Panc1 (cell line): Measurements from ENCODE around the gene RNPS1. TPM values are rescaled to one million over a fixed set of nuclear protein-coding genes. Genes with fewer than 3 reads are reported as not detected.

Experiments
- ATAC-seq: fragments of 200-7000 bp; cut with Tn5 transposase; 2 replicates; pipeline ENCODE4 v1.9.1; 2020; ENCODE audit warnings: mild to moderate bottlenecking, moderate library complexity
- BruUV-seq: library from RNA; stranded (reverse); fragments of 400-500 nt; replicated peaks from 2 replicates; lab custom pipeline; 2021; lab: Mats Ljungman, UMichigan
- CTCF ChIA-PET: fragments of 300-600 bp; sonication (Branson Sonifier 250); formaldehyde crosslinking; loops from one replicate; lab custom pipeline; 2022; ENCODE audit warnings: antibody characterized with exemption; lab: Charles Lee
- POLR2A ChIA-PET: fragments of 300-600 bp; sonication (Branson Sonifier 250); formaldehyde crosslinking; loops from one replicate; lab custom pipeline; 2022; ENCODE audit warnings: antibody characterized with exemption; lab: Charles Lee
- DNase-seq: peaks from one replicate; pipeline ENCODE4 v3.0.0-alpha.2; 2010; ENCODE audit warnings: low read depth, low spot score
- H3K27ac ChIP-seq: 2 replicates; pipeline ENCODE4 v1.5.1; 2011; ENCODE audit warnings: mild to moderate bottlenecking, low read length, inconsistent platforms
- H3K27me3 ChIP-seq: fragments of 200-500 bp; sonication (Bioruptor generic); 2 replicates; pipeline ENCODE4 v1.6.0; 2014; ENCODE audit warnings: low read length, inconsistent platforms; ENCODE audit not compliant: control insufficient read depth, insufficient read depth
- H3K36me3 ChIP-seq: fragments of 200-500 bp; sonication (Bioruptor generic); 2 replicates; pipeline ENCODE4 v1.5.1; 2014; ENCODE audit warnings: inconsistent platforms, mild to moderate bottlenecking, low read length, moderate library complexity; ENCODE audit not compliant: control insufficient read depth, insufficient read depth
- H3K4me1 ChIP-seq: 2 replicates; pipeline ENCODE4 v1.5.1; 2011; ENCODE audit warnings: inconsistent platforms, mild to moderate bottlenecking, low read length, moderate library complexity; ENCODE audit not compliant: control insufficient read depth, insufficient read depth
- H3K4me3 ChIP-seq, 2 experiments: 2 replicates each; pipeline ENCODE4 v1.5.1; 2011 to 2012; ENCODE audit warnings: low read depth in 2 of 2, low read length in 2 of 2, mild to moderate bottlenecking in 2 of 2, inconsistent platforms in 1 of 2, moderate library complexity in 1 of 2
- H3K9me3 ChIP-seq: fragments of 200-500 bp; sonication (Bioruptor generic); 2 replicates; pipeline ENCODE4 v1.5.1; 2014; ENCODE audit warnings: low read depth, mild to moderate bottlenecking, inconsistent platforms, low read length, moderate library complexity; ENCODE audit not compliant: control insufficient read depth, insufficient read depth
- CTCF ChIP-seq: fragments of 450-650 bp; IDR thresholded peaks from 2 replicates; pipeline ENCODE4 v1.5.1; 2017; ENCODE audit warnings: mild to moderate bottlenecking
- POLR2AphosphoS5 ChIP-seq: IDR thresholded peaks from 2 replicates; pipeline ENCODE4 v1.6.1; 2012; ENCODE audit warnings: mild to moderate bottlenecking, low read depth, low read length, moderate library complexity
- SIN3A ChIP-seq: IDR thresholded peaks from 2 replicates; pipeline ENCODE4 v1.6.1; 2012; ENCODE audit warnings: low read depth, mild to moderate bottlenecking, low read length, moderate library complexity, borderline replicate concordance; ENCODE audit not compliant: insufficient read depth
- TCF7L2 ChIP-seq: IDR thresholded peaks from 2 replicates; pipeline ENCODE4 v1.6.1; 2011; ENCODE audit warnings: mild to moderate bottlenecking, low read depth, low read length, inconsistent platforms
- in situ Hi-C: cut with HindIII; loops from 2 replicates; pipeline ENCODE4 v1.10.0; 2016; ENCODE audit warnings: low sequenced_read_pairs, low pct_unique_long_range_greater_than_20kb
- intact Hi-C: fragments of 100-400 bp; cut with micrococcal nuclease; formaldehyde crosslinking; loops from one replicate; pipeline ENCODE4 v1.10.0; 2022; ENCODE audit not compliant: unreplicated experiment
- total RNA-seq: library from RNA; stranded (reverse); gene quantifications from one replicate; pipeline ENCODE4 v1.2.1, GENCODE V29; 2021; ENCODE audit not compliant: unreplicated experiment
- TF ChIP-seq, protein P1 (sequence below), 2 experiments: IDR thresholded peaks; 2 replicates each; pipeline ENCODE4 v1.6.1; 2011 to 2012; ENCODE audit warnings: low read depth in 2 of 2, control low read depth in 1 of 2, low read length in 1 of 2, mild to moderate bottlenecking in 1 of 2, moderate library complexity in 1 of 2; ENCODE audit not compliant: insufficient read depth in 1 of 2

RNPS1 gene
- total RNA-seq, 1 experiment from 2014 or later: 249 TPM

DNA sequence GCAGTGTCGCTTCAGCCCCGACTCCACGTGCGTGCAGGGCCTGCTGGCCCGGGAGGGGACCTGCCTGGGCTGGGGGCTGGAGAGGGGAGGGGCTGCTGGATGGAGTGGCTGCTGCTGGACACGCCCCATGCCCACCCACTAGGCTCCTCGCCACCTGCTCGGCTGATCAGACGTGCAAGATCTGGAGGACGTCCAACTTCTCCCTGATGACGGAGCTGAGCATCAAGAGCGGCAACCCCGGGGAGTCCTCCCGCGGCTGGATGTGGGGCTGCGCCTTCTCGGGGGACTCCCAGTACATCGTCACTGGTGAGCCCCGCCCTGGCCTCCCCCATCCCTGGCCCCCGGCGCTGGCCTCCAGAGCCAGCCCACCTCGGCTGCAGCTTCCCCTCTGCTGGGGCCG lies 59.6 kb downstream of the RNPS1 start:
- BruUV-seq: no TSS peak
- H3K36me3 ChIP-seq: no peaks in the 10 kb centered on the region; the same call in 1 of the 2 replicates
- CTCF ChIA-PET: no interaction called here
- POLR2A ChIA-PET: interaction anchor here (0.5 kb wide), 1 partner anchor 769 kb away, joined by 10 read pairs; no protein-coding TSS in a partner anchor
- DNase-seq (no peak), ATAC-seq (no peak)
- intact Hi-C loops (no loop called here), in situ Hi-C loops (no loop called here)
- no peaks in the 10 kb centered on the region for H3K9me3 ChIP-seq
- H3K27me3 ChIP-seq: no peaks in the 10 kb centered on the region
- H3K4me3 ChIP-seq: no peak overlapping the region
- no peak overlapping the region for H3K27ac ChIP-seq
- H3K4me1 ChIP-seq: peaks cover 37% of the 10 kb centered on the region
- TF ChIP-seq POLR2AphosphoS5: no peak
- TF ChIP-seq TCF7L2: no peak
- TF ChIP-seq, protein P1, sequence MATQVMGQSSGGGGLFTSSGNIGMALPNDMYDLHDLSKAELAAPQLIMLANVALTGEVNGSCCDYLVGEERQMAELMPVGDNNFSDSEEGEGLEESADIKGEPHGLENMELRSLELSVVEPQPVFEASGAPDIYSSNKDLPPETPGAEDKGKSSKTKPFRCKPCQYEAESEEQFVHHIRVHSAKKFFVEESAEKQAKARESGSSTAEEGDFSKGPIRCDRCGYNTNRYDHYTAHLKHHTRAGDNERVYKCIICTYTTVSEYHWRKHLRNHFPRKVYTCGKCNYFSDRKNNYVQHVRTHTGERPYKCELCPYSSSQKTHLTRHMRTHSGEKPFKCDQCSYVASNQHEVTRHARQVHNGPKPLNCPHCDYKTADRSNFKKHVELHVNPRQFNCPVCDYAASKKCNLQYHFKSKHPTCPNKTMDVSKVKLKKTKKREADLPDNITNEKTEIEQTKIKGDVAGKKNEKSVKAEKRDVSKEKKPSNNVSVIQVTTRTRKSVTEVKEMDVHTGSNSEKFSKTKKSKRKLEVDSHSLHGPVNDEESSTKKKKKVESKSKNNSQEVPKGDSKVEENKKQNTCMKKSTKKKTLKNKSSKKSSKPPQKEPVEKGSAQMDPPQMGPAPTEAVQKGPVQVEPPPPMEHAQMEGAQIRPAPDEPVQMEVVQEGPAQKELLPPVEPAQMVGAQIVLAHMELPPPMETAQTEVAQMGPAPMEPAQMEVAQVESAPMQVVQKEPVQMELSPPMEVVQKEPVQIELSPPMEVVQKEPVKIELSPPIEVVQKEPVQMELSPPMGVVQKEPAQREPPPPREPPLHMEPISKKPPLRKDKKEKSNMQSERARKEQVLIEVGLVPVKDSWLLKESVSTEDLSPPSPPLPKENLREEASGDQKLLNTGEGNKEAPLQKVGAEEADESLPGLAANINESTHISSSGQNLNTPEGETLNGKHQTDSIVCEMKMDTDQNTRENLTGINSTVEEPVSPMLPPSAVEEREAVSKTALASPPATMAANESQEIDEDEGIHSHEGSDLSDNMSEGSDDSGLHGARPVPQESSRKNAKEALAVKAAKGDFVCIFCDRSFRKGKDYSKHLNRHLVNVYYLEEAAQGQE (IDR thresholded peaks at IDR 0.05; ENCODE audit: insufficient read depth in 1 of 2, low read depth in 2 of 2, low read length in 1 of 2): no peak
- no peak for TF ChIP-seq CTCF
- TF ChIP-seq SIN3A: no peak

- DNase-seq (no peak), ATAC-seq (no peak)
- H3K27me3 ChIP-seq: no peaks in the 10 kb centered on the region
- no peaks in the 10 kb centered on the region; the same call in 1 of the 2 replicates for H3K36me3 ChIP-seq
- ChIA-PET POLR2A (interaction anchor here (0.5 kb wide), 1 partner anchor 769 kb away, joined by 10 read pairs; no protein-coding TSS in a partner anchor), CTCF (no interaction called here)
- H3K4me3 ChIP-seq: no peak overlapping the region
- H3K27ac ChIP-seq: no peak overlapping the region
- H3K4me1 ChIP-seq: peaks cover 34% of the 10 kb centered on the region
- BruUV-seq: no TSS peak
- in situ Hi-C loops: no loop called here
- intact Hi-C loops: no loop called here
- no peak for TF ChIP-seq SIN3A
- TF ChIP-seq CTCF: no peak
- TF ChIP-seq TCF7L2: no peak
- TF ChIP-seq, protein P1 (IDR thresholded peaks at IDR 0.05; ENCODE audit: insufficient read depth in 1 of 2, low read depth in 2 of 2, low read length in 1 of 2): no peak
- no peaks in the 10 kb centered on the region for H3K9me3 ChIP-seq
Observed at GRCh38 chr16:2207872-2208271, 60.1 kb downstream of the RNPS1 start.
